HG02938 (cell line): Measurements from ENCODE around the gene MARK2.
"Not testable (repeated sequence)": the region's sequence is repeated elsewhere in the genome, so short reads cannot be mapped to it uniquely, and the experiment has no call there.

Experiments used
- ATAC-seq: cut with Tn5 transposase; IDR thresholded peaks from one replicate; pipeline ENCODE4 v1.9.1; 2021; ENCODE audit warnings: mild to moderate bottlenecking, moderate library complexity; ENCODE audit not compliant: unreplicated experiment

Gene MARK2

DNA sequence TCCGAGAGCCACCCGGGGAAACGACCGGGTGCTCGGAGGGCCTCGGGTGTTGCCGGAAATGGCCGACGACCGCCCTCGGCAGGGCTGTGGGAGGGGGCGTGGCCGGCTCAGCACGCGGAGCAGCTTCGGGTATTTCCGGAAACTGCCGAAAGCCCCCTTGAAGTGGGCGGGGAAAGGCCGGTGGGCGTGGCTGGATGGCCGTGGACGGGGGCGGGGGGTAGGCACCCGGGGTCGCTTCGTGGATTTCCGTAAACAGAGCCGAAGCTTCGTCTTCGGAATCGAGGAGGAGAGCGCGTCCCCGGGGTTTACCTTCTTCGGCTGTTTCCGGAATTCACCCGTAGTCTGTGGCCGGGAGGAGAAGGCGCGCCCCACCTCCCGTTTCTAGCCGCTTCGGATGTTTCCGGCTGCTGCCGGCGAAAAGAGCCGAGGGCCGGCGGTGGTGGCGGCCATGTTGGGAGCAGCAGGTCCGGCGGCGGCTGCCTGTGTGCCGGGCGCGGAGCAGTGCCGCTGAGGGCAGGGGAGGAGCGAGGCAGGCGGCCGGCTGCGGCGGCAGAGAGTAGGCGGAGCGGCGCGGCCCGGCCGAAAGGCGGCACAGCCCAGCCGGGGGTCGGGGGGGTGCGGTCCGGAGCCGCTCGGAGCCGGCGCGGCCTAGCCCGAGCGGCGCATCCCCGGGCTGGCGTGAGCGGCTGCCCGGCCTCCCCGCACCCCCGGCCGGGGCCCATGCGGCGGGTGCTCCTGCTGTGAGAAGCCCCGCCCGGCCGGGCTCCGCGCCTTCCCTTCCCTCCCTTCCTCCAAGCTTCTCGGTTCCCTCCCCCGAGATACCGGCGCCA lies at the start of gene MARK2:
Gene MARK2, plus strand, starts transcription at position 433 of the 830 bp plus-strand sequence. Its CDS starts 397 bp downstream, at position 830.
- ATAC-seq = peak; percentile 74

DNA sequence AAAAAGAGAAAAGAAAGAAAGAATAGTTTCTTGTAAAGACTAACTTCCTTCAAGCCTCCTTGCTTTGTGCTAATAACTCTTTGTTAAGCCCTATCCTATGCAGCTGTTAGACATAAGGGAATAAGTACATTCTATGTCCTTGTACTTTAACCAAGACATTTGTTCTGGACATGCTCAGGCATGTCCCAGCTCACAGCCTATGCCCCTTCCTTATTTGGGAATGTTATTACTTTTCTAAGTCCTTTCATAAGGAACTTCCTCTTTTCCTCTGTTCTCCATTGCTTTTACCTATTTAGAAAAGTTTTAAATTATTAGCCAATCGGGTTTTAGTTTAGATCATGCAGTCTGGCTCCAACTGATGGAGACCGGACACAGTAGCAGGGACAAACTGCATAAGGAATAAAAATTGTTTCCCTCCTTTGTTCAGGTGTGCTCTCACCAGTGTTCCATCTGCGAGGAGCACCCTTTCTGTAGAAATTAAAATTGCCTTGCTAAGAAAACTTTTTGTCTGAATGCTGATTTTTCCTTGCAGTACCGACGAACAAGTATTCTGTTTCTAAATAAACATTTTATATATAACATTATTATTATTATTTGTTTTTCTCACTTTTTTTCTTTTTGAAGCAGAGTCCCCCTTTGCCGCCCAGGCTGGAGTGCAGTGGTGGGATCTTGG lies 47.3 kb upstream of the MARK2 start:
- no peak for ATAC-seq

DNA sequence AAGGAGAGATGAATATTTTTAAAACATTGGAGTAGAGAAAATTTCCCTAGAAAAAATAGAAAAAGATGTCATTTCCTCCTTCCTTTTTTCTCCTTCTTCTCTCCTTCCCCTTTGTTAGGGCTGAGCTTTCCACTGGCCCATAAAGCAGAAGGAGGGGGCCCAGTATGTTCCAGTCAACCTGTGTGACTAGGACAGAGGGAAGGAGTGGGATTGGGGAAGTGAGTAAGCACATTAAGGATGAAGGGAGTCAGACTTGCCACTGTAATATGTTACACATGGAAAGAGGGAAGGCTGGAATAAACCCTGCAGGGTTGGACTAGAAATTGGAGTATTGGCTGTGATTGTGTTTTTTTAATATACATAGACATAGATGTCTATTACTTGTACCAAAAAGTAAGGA lies 45.7 kb upstream of the MARK2 start:
- ATAC-seq = no peak

DNA sequence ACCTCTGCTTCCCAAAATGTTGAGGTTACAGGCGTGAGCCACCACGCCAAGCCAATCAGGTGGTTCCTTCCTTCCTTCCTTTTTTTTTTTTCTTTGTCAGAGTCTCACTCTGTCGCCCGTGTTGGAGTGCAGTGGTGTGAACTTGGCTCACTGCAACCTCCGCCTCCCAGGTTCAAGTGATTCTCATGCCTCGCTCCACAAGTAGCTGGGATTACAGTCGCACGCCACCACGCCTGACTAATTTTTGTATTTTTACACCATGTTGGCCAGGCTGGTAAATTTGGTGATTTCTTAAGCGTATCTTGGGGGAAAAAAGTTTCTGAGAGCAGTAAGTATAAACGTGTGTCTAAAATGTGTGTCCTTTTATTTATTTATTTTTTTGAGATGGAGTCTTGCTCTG lies 43.8 kb upstream of the MARK2 start:
- ATAC-seq = no peak

DNA sequence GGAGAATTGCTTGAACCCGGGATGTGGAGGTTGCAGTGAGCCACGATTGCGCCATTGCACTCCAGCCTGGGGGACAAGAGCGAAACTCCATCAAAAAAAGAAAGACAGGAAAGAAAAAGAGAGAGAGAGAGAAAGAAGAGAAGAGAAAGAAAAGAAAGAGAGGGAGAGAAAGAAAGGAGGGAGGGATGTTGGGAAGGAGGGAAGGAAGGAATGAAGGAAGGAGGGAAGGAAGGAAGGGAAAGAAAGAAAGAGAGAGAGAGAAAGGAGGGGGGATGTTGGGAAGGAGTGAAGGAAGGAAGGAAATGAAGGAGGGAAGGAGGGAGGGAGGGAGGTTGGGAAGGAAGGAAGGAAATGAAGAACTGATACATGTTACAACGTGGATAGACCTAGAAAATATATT lies 38.0 kb upstream of the MARK2 start:
- ATAC-seq = no peak

DNA sequence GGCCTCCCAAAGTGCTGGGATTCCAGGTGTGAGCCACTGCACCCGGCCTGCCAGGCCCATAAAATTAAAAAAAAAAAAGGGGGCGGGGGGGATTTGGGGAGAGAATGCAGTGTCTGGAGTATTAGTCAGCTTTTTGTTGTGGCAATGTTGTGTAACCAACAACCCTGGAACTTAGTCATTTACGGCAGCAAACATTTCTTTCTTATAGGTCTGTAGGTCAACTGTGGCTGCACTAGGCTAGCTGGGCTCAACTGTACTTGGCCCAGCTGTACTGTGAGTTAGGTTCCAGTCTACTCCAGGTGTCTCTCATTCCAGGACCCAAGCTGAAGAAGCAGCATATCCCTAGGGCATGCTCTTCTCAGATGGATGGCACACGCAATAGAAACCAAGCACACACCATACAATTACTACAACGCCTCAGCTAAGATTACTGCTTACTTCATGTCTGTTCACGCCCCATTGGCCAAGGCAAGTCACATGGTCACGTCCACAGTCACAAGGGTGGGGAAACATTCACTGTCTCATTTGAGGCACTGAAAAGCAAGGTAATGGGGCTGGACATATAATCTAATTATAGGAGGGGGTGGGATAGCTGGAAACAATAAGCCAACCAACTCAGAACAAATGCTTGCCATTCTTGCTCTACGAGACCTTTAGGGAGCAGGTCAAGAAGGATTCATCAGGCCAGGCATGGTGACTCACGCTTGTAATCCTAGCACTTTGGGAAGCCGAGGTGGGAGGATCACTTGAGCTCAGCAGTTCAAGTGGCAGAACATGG lies 36.1 kb upstream of the MARK2 start:
- no peak for ATAC-seq

DNA sequence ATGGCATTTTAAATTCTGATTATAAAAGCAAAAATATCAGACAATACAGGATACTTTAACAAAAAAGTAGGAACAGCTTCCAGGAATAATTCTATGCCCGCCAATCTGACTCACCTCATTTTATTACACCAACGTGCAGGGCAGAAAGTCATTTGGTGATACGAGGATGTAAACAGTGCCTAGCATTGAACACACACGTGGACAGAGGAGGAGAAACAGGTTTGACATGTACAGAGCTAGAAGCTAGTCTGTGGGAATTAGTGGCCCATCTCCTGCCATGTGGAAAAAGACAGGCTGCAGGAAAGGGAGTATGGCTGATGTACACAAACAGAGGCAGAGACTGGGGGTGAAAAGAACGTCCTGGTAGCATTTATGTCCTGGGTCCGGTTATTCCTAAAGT lies 34.7 kb upstream of the MARK2 start:
- no peak for ATAC-seq

DNA sequence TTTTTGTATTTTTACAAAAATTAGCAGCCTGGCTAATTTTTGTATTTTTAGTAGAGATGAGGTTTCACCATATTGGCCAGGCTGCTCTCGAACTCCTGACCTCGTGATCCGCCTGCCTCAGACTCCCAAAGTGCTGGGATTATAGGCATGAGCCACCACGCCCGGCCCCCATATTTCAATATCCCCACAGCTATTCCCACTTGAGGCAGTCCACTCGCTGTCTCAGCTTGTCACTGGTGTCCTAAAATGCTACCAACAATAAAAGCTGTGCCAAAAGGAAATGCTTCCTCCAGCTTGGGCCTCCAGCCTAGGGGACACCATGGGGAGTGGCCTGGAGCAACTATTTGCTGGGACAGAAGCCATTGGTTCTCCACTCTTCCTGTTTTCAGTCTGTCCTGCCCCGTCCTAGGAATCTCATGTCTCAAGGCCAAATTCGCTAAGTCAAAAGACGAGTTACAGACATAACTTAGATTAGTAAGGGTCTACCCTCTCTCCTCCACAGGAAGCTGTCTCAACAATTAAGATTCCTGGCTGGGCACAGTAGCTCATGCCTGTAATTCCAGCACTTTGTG lies 33.0 kb upstream of the MARK2 start:
- ATAC-seq = no peak

DNA sequence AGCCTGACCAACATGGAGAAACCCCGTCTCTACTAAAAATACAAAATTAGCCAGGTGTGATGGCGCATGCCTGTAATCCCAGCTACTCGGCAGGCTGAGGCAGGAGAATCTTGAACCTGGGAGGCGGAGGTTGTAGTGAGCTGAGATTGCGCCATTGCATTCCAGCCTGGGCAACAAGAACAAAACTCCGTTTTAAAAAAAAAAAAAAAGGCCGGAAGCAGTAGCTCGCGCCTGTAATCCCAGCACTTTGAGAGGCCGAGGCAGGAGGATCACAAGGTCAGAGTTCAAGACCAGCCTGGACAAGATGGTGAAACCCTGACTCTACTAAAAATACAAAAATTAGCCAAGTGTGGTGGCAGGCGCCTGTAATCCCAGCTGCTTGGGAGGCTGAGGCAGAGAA lies 28.5 kb upstream of the MARK2 start:
- not testable (repeated sequence) for ATAC-seq

DNA sequence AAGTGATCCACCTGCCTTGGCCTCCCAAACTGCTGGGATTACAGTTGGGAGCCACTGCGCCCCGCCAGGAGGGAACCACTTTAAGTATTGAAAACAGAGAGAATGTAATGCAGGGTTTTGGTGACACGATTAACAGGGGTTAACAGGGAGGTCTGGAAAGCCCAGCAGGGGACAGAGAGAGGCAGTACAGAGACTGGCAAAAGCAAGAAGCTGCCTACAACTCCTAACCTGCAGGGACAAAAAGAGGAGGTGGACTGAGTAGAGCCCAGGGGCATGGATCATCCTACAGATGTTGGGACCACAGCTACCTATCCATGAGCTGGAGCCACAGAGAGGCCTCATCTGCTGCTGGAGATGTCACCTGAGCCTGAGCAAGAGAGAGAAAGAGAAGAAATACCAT lies 27.4 kb upstream of the MARK2 start:
- ATAC-seq = no peak

DNA sequence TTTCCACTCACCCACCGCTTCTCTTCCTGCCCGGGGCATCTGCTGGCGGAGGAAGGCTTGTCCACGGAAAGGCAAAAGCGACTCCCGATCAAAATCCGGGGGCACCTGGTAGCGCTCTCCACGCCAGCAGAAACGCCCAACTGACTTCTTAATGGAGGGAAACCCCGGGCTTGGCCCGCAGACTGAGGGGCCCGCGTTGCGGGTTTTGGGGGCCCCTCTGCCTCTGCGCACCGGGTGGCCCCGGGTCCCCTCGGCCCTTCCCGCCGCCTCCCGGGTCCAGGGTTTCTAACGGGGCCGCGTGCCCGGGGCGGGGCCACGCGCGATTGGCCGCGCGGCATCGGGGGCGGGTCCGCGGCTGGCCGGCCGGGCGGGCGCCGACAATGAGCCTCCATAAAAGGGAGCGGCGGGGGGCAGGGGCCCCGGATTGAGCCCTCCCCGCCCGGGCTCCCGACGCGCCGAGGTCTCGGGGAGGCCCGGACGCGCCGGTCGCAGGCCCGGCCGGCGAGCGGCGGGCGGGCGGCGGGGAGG lies 25.8 kb upstream of the MARK2 start, which contains the start of gene SPINDOC:
Gene SPINDOC, plus strand, starts transcription at position 422 of the 528 bp plus-strand sequence. CDS start 231 bp downstream, outside the sequence.
- peak; percentile 59 for ATAC-seq

DNA sequence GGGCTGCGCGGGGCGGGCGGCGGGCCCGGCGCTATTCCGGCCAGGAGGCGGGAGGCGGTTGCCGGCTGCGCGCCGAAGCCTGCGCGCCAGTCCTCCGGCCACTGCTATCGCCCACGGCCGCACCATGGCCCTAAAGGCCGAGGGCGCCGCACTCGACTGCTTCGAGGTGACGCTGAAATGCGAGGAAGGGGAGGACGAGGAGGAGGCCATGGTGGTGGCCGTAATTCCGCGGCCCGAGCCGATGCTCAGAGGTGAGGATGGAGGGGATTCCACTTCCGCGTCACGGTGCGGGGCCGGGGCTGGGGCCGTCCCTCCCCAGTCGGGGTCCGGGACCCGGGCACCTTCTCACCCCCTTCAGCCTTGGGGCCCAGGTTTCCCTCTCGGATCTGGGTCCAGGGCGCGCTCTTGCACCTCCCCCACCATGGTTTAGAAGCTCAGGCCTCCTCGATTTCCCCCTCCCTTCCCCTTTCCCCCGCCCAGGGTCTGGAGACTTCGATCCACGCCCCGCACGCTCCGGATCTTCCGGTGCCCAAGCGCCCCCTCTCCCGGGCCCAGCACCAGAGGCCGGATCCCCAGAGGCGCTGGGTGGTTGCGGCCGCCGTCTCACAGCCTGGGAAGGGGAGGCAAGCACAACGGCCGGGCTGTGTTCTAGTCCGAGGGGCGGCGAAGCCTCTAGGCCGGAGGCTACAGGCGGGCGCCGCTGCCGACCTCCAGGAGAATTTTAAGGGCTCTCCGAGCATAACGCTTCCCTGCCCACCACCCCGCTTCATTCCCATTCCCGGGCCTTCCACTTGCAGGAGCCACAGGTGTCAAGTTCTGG lies 25.1 kb upstream of the MARK2 start:
- ATAC-seq = peak; percentile 42

DNA sequence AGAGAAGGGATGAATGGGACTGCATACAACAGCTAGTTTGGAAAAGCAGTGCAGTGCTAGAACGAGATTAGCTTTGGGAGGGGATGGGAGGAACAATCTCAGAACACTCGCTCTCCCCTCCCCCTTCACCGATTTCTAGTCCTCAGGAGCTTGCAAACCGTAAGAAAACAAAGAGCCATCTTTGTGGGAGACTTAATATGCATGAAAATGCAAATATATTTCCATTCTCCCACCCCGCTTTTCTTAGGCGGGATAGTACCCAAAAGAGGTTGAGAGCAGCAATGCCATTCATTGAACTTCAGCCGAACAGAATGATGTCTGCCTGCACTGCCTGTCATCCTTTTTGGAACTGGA lies 24.6 kb upstream of the MARK2 start:
- ATAC-seq = no peak

DNA sequence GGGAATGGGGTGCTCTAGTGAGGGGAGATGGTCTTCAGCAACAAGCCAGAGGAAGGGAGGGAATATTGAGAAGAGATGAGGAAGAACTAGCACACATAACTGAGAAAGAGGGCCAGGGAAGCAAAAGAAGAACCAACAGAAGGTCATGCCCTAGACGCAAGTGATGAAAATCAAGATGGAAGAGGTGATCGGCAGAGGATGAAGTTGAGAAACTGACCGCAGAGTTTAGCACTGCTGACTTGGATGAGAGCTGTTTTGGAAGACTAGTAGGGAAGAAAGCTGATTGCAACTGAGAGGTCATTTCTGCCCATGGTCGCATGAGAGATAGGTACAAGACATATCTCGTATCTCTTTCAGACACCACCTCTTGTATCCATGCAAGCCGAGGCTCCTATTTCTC lies 22.7 kb upstream of the MARK2 start:
- no peak for ATAC-seq

DNA sequence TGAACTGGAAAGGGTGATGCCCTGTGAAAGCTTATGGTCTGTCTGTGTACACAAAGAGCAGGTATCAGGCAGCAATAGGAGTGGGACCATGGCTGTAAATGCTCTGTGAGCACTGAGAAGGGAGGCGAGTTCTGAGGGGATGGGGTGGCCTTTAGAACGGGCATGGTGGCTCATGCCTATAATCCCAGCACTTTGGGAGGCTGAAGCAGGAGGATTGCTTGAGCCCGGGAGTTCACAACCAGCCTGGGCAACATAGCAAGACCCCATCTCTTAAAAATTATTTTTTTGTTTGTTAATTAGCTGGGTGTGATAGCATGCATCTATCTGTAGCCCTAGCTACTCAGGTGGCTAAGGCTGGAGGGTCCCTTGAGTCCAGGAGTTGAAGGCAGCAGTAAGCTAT lies 22.2 kb upstream of the MARK2 start:
- ATAC-seq = no peak

DNA sequence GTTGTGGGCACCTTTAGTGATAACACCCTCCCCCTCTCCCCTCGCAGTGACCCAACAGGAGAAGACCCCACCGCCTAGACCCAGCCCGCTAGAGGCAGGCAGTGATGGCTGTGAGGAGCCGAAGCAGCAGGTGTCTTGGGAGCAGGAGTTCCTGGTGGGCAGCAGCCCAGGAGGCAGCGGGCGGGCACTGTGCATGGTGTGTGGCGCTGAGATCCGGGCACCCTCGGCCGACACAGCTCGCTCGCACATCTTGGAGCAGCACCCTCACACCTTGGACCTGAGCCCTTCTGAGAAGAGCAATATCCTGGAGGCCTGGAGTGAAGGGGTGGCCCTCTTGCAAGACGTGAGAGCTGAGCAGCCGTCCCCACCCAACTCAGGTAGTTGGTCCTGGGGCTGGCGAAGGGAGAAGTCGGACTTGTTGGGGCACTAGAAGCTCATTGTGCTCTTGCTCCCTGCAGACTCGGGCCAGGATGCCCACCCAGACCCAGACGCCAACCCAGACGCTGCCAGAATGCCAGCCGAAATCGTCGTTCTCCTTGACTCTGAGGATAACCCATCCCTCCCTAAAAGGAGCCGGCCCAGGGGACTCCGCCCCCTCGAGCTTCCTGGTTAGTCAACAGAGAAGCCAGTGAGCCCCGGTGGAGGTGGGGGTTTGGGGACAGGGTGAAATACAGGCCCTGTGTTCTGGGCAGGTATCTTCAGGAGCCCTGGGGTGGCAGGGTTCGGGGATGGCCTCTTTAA lies 21.0 kb upstream of the MARK2 start:
- ATAC-seq = no peak

DNA sequence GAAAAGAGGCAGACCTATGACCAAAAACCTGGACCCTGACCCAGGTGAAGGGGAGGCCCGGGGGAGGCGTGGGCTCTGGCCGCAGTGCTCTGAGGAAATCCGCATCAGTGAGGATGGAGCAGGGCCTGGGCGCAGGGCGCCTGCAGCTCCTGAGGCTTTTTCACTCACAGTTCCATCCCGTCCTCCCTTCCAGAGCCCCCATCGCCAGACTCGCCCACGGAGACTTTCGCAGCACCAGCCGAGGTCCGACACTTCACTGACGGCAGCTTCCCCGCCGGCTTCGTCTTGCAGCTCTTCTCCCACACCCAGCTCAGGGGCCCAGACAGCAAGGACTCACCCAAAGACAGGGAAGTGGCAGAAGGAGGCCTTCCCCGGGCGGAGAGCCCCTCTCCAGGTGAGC lies 20.3 kb upstream of the MARK2 start:
- ATAC-seq = no peak

DNA sequence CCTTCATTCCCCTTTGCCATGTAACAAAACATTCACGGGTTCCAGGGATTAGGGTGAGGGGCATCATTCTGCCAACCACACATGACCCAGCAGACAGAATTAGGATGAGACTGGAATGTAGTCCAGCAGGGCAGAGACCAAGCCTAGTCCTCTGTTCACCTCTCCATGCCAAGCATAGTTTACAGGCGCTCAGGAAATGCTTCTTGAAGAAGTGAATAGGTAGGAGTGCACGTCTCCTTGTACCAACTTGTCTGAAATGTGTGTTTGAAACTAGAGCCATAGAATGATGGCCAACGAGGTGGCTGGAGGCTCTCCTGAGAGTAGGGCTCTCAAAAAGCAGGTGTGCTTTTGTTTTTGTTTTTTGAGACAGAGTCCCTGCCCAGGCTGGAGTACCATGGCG lies 17.5 kb upstream of the MARK2 start:
- no peak for ATAC-seq

DNA sequence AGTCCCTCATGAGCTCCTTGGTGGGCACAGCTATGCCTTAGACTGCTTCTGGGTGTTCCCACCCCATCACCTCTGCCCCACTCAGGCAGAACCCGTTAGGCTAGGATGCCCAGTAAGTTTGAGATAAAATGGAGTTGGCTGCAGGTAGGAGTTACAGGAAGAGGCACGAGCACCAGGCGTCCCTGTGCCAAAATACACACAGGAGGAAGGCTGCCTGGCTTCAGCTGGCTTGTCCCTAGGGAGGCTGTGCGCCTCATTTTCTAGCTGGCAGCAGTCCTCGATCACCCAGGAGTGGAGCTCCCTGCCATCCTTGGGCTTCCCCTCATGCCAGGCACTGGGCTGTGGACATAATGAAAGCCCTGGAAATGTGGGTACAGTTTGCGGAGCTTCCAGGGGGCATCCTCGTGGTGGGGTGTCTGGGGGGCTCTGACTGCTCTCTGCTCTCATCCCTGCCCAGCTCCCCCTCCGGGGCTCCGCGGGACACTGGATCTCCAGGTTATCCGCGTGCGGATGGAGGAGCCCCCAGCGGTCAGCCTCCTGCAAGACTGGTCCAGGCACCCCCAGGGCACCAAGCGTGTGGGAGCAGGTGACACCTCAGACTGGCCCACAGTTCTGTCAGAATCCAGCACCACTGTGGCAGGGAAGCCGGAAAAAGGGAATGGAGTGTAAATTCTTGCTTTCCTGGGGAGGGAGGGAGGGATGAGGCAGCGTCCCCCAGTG lies 12.3 kb upstream of the MARK2 start:
- ATAC-seq = no peak
